A673 (cell line): ENCODE results near the gene PRAMEF8.
"Not testable (repeated sequence)": the region's sequence is repeated elsewhere in the genome, so short reads cannot be mapped to it uniquely, and the experiment has no call there.

ENCODE experiments used
- CTCF ChIP-seq: fragments of 300-800, 200-600 bp; sonication (generic); conservative IDR thresholded peaks from 2 replicates; pipeline ENCODE4 v1.5.1; 2017; ENCODE audit warnings: low read depth, mild to moderate bottlenecking, antibody characterized with exemption, low read length, moderate library complexity, mixed read lengths
- EZH2 ChIP-seq: fragments of 200-600 bp; sonication (generic); IDR thresholded peaks from 2 replicates; pipeline ENCODE4 v1.6.1; 2017; ENCODE audit warnings: borderline replicate concordance, low read depth, mild to moderate bottlenecking, mixed read lengths, antibody characterized with exemption, low read length; ENCODE audit not compliant: poor library complexity, severe bottlenecking

GRCh38 chr1:13285037-13285436, at the start of gene PRAMEF8:
- not testable (repeated sequence) for TF ChIP-seq CTCF, EZH2
